PFSK-1 (cell line): ENCODE data around the gene CNOT8.

Source experiments
- FOXP2 ChIP-seq: optimal IDR thresholded peaks from 2 replicates; pipeline ENCODE3; 2011; ENCODE audit warnings: borderline replicate concordance, control low read depth, inconsistent platforms; ENCODE audit not compliant: insufficient read depth; ENCODE audit errors: extremely low read length, extremely low read depth
- POLR2AphosphoS5 ChIP-seq: IDR thresholded peaks from 2 replicates; pipeline ENCODE4 v1.6.1; 2012; ENCODE audit warnings: low read depth, mild to moderate bottlenecking, control low read depth, low read length, moderate library complexity
- SIN3A ChIP-seq: IDR thresholded peaks from 2 replicates; pipeline ENCODE4 v1.6.1; 2012; ENCODE audit warnings: mild to moderate bottlenecking, low read length, moderate library complexity, borderline replicate concordance; ENCODE audit not compliant: insufficient read depth
- TAF1 ChIP-seq: IDR thresholded peaks from 2 replicates; pipeline ENCODE4 v1.6.1; 2012; ENCODE audit warnings: low read length, control low read depth, borderline replicate concordance; ENCODE audit not compliant: insufficient read depth
- TF ChIP-seq, protein P1 (sequence below), 2 experiments: IDR thresholded peaks; 2 replicates each; pipeline versions ENCODE4 v1.6.1 to v1.8.0; 2011 to 2012; ENCODE audit warnings: low read depth in 2 of 2, low read length in 2 of 2, control low read depth in 1 of 2, inconsistent platforms in 1 of 2, mild to moderate bottlenecking in 1 of 2, moderate library complexity in 1 of 2; ENCODE audit not compliant: insufficient read depth in 1 of 2

Gene CNOT8

DNA sequence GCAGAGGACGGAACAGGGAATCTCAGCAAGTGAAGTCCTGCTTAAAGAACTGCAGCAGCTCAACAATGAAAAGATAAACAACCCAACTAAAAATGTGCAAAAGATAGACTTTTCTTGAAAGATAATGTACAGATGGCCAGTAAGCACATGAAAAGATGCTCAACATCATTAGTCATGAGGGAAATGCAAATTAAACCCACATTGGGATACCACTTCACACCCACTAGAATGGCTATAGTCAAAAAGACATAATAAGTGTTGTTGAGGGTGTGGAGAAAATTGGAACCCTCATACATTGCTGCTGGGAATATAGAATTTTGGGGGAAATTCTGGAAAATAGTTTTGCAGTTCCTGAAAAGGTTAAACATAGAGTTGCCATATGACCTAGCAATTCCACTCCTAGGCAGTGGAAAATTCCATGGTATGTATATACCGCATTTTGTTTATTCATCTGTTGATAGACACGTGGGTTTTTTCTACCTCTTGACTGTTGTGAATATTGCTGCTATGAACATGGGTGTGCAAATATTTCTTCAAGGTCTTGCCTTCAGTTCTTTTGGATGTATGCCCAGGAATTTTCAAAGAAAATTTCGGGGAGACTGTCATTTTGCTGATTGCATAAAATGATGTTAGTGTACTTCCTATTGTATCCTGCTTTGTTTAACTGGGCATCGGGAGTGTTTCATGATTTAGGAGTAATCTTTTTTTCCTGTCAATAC, 7.2 kb downstream of the CNOT8 start:
- TF ChIP-seq POLR2AphosphoS5 = no peak
- no peak for TF ChIP-seq SIN3A
- TF ChIP-seq, protein P1, sequence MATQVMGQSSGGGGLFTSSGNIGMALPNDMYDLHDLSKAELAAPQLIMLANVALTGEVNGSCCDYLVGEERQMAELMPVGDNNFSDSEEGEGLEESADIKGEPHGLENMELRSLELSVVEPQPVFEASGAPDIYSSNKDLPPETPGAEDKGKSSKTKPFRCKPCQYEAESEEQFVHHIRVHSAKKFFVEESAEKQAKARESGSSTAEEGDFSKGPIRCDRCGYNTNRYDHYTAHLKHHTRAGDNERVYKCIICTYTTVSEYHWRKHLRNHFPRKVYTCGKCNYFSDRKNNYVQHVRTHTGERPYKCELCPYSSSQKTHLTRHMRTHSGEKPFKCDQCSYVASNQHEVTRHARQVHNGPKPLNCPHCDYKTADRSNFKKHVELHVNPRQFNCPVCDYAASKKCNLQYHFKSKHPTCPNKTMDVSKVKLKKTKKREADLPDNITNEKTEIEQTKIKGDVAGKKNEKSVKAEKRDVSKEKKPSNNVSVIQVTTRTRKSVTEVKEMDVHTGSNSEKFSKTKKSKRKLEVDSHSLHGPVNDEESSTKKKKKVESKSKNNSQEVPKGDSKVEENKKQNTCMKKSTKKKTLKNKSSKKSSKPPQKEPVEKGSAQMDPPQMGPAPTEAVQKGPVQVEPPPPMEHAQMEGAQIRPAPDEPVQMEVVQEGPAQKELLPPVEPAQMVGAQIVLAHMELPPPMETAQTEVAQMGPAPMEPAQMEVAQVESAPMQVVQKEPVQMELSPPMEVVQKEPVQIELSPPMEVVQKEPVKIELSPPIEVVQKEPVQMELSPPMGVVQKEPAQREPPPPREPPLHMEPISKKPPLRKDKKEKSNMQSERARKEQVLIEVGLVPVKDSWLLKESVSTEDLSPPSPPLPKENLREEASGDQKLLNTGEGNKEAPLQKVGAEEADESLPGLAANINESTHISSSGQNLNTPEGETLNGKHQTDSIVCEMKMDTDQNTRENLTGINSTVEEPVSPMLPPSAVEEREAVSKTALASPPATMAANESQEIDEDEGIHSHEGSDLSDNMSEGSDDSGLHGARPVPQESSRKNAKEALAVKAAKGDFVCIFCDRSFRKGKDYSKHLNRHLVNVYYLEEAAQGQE (IDR thresholded peaks at IDR 0.05; ENCODE audit: insufficient read depth in 1 of 2, low read depth in 2 of 2, low read length in 2 of 2) = no peak
- no peak for TF ChIP-seq TAF1
- TF ChIP-seq FOXP2 = no peak

DNA sequence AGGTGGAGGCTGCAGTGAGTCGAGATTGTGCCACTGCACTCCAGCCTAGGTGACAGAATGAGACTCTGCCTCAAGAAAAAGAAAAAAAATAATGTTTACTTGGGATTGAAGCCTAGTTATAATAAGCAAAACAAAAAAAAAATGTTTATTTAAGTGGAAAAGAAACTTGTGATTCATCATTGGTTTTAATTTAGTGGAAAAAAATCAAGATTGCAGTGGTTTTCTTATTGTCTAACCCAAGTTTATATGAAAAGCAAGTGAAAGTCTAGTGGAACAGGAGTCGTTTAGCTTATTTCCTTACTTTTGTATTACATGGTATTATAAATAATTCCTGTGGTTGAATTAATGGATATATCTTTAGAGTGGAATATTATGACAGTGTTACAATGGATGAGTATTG, 8.4 kb downstream of the CNOT8 start:
- TF ChIP-seq TAF1 (no peak), POLR2AphosphoS5 (no peak), SIN3A (no peak), FOXP2 (no peak)
- TF ChIP-seq, protein P1 (IDR thresholded peaks at IDR 0.05; ENCODE audit: insufficient read depth in 1 of 2, low read depth in 2 of 2, low read length in 2 of 2) = no peak

DNA sequence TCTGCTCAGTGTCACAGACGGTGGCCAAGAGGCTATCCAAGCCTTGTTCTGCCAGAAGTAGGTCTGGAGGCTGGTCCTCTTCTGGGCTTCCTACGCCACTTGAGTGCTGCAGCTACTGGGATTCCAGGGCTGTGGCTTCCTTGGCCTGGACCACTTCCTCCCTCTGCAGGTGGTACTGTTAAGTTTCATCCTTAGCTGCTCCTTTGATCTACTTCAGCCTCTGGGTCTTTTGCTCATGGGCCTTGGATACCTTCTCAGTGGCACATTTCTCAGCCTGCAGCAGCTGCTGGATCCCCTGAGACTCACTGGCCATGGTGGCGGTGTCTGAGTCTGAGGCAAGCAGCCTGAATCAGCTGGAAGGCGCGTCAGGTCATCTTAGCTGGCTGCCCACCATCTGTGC, 10.3 kb downstream of the CNOT8 start:
- TF ChIP-seq, protein P1 (IDR thresholded peaks at IDR 0.05; ENCODE audit: insufficient read depth in 1 of 2, low read depth in 2 of 2, low read length in 2 of 2) = no peak
- TF ChIP-seq SIN3A = no peak
- TF ChIP-seq FOXP2 = no peak
- no peak for TF ChIP-seq TAF1
- TF ChIP-seq POLR2AphosphoS5 = no peak

DNA sequence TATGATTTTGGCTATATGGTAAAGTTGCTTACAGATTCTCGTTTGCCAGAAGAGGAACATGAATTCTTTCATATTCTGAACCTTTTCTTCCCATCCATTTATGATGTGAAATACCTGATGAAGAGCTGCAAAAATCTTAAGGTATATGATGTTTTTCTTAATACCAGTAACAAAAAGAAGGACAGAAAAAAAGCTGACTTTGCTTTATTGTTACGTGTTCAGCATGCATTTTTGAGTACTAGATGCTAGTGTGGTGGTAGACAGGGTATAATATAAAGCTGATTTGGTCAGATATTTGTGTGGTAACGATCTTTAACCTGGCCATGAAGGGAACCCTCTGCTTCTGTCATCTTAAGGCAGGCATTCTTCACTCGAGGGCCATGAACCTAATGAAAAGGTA, 13.3 kb downstream of the CNOT8 start:
- no peak for TF ChIP-seq FOXP2
- TF ChIP-seq, protein P1 (IDR thresholded peaks at IDR 0.05; ENCODE audit: insufficient read depth in 1 of 2, low read depth in 2 of 2, low read length in 2 of 2) = no peak
- TF ChIP-seq SIN3A = no peak

DNA sequence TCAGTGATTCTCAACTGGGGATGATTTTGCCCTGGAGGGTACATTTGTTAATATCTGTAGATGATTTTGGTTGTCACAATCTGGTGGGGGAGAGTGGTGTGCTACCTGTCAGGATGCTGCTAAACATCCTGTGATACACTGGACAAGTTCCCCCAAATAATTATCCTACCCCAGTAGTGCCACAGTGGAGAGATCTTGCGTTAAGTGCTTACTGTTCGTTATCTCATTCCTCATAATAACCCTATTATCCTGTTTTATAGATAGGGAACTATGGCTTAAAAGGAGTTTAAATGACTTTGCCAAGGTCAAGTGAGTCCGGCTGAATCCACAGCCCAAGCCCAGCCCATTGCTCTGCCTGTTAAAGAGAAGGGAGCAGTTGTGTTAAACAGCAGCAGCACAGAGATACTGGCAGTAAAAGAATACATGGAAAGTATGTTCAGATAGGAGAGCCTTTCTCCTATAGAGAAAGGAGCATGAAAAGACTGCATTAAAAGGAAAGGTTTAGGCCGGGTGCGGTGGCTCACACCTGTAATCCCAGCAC, 15.4 kb downstream of the CNOT8 start:
- TF ChIP-seq, protein P1 (IDR thresholded peaks at IDR 0.05; ENCODE audit: insufficient read depth in 1 of 2, low read depth in 2 of 2, low read length in 2 of 2) = no peak
- no peak for TF ChIP-seq TAF1
- TF ChIP-seq SIN3A = no peak
- TF ChIP-seq POLR2AphosphoS5 = no peak
- no peak for TF ChIP-seq FOXP2
